ENCODE results near the gene GNAI3. TPM values are rescaled to one million over a fixed set of nuclear protein-coding genes. Genes with fewer than 3 reads are reported as not detected.

GNAI3 gene
- total RNA-seq, 2 experiments from 2014 or later: 5.1 to 5.4 TPM

- peak overlapping the region; percentile 54 for H3K4me3 Mint-ChIP-seq
- Histone ChIP-seq H3K4me3 (ENCODE audit: low read length) (no peak overlapping the region), H3K27ac (ENCODE audit: low read depth in 1 of 2, low read length in 2 of 2) (no peak overlapping the region), H3K4me1 (ENCODE audit: insufficient read depth, low read length) (peaks cover 25% of the 10 kb centered on the region), H3K27me3 (ENCODE audit: control insufficient read depth in 1 of 2, insufficient read depth in 2 of 2, low read length in 2 of 2) (no peaks in the 10 kb centered on the region), H3K36me3 (ENCODE audit: insufficient read depth, low read length) (peaks cover 7% of the 10 kb centered on the region), H3K9me3 (ENCODE audit: control insufficient read depth in 1 of 2, insufficient read depth in 1 of 2, low read length in 2 of 2) (no peaks in the 10 kb centered on the region)
- no peaks in the 10 kb centered on the region for H3K27me3 Mint-ChIP-seq
- POLR2A ChIA-PET: interaction anchor here (1.4 to 2.8 kb wide), 4 partner anchors 11 to 59 kb away, joined by 3 to 26 read pairs (median 6); partner anchors contain the start of genes AMPD2, GNAI3 and GNAT2
- ATAC-seq (ENCODE audit: poor library complexity) (no peak), DNase-seq (no peak)
- H3K9me3 Mint-ChIP-seq: no peaks in the 10 kb centered on the region
- CTCF ChIA-PET: interaction anchor here (1.2 to 1.4 kb wide), 3 partner anchors 55 to 447 kb away, joined by 3 to 4 read pairs (median 3); a partner anchor contains a TSS
- peaks cover 8% of the 10 kb centered on the region for H3K36me3 Mint-ChIP-seq (ENCODE audit: low read depth)
- no peak for TF ChIP-seq CTCF (IDR thresholded peaks at IDR 0.05)
- peak overlapping the region; percentile 8 for H3K27ac Mint-ChIP-seq
- H3K4me1 Mint-ChIP-seq (ENCODE audit: low read depth): peaks cover 90% of the 10 kb centered on the region
- intact Hi-C loops (cut with DNase I, micrococcal nuclease): no loop called here
Observed at GRCh38 chr1:109559995-109560394, 11.6 kb downstream of the GNAI3 start.

GRCh38 chr1:109564194-109564878 lies 15.9 kb downstream of the GNAI3 start:
- peaks cover 64% of the 10 kb centered on the region for H3K4me1 Mint-ChIP-seq (ENCODE audit: low read depth)
- H3K4me1 ChIP-seq (ENCODE audit: insufficient read depth, low read length): peaks cover 25% of the 10 kb centered on the region
- intact Hi-C loops (cut with DNase I, micrococcal nuclease): no loop called here

DNA sequence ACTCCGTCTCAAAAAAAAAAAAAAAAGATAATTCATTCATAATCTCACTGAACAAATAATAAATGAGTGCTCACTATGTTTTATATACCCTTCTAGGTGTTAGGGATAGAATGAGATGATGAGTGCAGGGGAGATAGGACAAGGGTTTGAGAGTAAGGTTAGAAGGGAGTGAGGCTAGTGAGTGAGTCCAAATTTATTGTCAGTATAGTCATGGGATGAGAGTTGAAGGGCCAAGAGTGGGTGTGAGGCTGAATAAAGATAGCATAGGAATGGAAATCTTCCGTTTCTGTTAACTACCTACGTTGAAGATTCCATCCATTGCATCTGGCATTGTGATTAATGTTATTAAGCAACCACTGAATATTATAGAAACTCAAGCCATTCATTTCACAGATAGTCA lies 16.8 kb downstream of the GNAI3 start:
- no peak overlapping the region for H3K4me3 Mint-ChIP-seq
- intact Hi-C loops (cut with DNase I, micrococcal nuclease): no loop called here
- peaks cover 55% of the 10 kb centered on the region for H3K4me1 Mint-ChIP-seq (ENCODE audit: low read depth)
- ATAC-seq (ENCODE audit: poor library complexity) (no peak), DNase-seq (no peak)
- H3K27ac Mint-ChIP-seq: peak overlapping the region; percentile 6
- no peaks in the 10 kb centered on the region for H3K36me3 Mint-ChIP-seq (ENCODE audit: low read depth)
- H3K36me3 ChIP-seq (ENCODE audit: insufficient read depth, low read length): peaks cover 2% of the 10 kb centered on the region
- POLR2A ChIA-PET: interaction anchor here (0.6 to 1.1 kb wide), 2 partner anchors 17 to 26 kb away, joined by 3 read pairs; partner anchors contain the start of gene GNAI3
- H3K4me1 ChIP-seq (ENCODE audit: insufficient read depth, low read length): peaks cover 25% of the 10 kb centered on the region
- H3K27me3 Mint-ChIP-seq: no peaks in the 10 kb centered on the region
- H3K27ac ChIP-seq (ENCODE audit: low read depth in 1 of 2, low read length in 2 of 2): no peak overlapping the region
- no peaks in the 10 kb centered on the region for H3K9me3 Mint-ChIP-seq
- no peaks in the 10 kb centered on the region for H3K27me3 ChIP-seq (ENCODE audit: control insufficient read depth in 1 of 2, insufficient read depth in 2 of 2, low read length in 2 of 2)
- CTCF ChIA-PET: interaction anchor here (1.6 kb wide), 1 partner anchor 75 kb away, joined by 3 read pairs; no protein-coding TSS in a partner anchor
- no peaks in the 10 kb centered on the region for H3K9me3 ChIP-seq (ENCODE audit: control insufficient read depth in 1 of 2, insufficient read depth in 1 of 2, low read length in 2 of 2)
- H3K4me3 ChIP-seq (ENCODE audit: low read length): no peak overlapping the region
- no peak for TF ChIP-seq CTCF (IDR thresholded peaks at IDR 0.05)

More at GRCh38 chr1:109564194-109564878, 15.9 kb downstream of the GNAI3 start:
- H3K27me3 ChIP-seq (ENCODE audit: control insufficient read depth in 1 of 2, insufficient read depth in 2 of 2, low read length in 2 of 2): no peaks in the 10 kb centered on the region
- no peak for DNase-seq
- ChIA-PET CTCF (interaction anchor here (1.6 kb wide), 1 partner anchor 76 kb away, joined by 3 read pairs; no protein-coding TSS in a partner anchor), POLR2A (interaction anchor here (0.7 to 1.4 kb wide), 2 partner anchors 16 to 775 kb away, joined by 3 to 4 read pairs; partner anchors contain the start of genes GNAI3 and RBM15)
- H3K4me3 Mint-ChIP-seq: no peak overlapping the region
- no peak for TF ChIP-seq CTCF (IDR thresholded peaks at IDR 0.05)
- no peak for ATAC-seq (ENCODE audit: poor library complexity)
- H3K4me3 ChIP-seq (ENCODE audit: low read length): no peak overlapping the region
- no peaks in the 10 kb centered on the region for H3K27me3 Mint-ChIP-seq
- peaks cover 2% of the 10 kb centered on the region for H3K36me3 ChIP-seq (ENCODE audit: insufficient read depth, low read length)
- no peak overlapping the region for H3K27ac Mint-ChIP-seq
- H3K9me3 ChIP-seq (ENCODE audit: control insufficient read depth in 1 of 2, insufficient read depth in 1 of 2, low read length in 2 of 2): no peaks in the 10 kb centered on the region
- no peak overlapping the region for H3K27ac ChIP-seq (ENCODE audit: low read depth in 1 of 2, low read length in 2 of 2)
- no peaks in the 10 kb centered on the region for H3K36me3 Mint-ChIP-seq (ENCODE audit: low read depth)
- no peaks in the 10 kb centered on the region for H3K9me3 Mint-ChIP-seq
